ENCODE data around the gene NECTIN2.

Gene NECTIN2

DNA sequence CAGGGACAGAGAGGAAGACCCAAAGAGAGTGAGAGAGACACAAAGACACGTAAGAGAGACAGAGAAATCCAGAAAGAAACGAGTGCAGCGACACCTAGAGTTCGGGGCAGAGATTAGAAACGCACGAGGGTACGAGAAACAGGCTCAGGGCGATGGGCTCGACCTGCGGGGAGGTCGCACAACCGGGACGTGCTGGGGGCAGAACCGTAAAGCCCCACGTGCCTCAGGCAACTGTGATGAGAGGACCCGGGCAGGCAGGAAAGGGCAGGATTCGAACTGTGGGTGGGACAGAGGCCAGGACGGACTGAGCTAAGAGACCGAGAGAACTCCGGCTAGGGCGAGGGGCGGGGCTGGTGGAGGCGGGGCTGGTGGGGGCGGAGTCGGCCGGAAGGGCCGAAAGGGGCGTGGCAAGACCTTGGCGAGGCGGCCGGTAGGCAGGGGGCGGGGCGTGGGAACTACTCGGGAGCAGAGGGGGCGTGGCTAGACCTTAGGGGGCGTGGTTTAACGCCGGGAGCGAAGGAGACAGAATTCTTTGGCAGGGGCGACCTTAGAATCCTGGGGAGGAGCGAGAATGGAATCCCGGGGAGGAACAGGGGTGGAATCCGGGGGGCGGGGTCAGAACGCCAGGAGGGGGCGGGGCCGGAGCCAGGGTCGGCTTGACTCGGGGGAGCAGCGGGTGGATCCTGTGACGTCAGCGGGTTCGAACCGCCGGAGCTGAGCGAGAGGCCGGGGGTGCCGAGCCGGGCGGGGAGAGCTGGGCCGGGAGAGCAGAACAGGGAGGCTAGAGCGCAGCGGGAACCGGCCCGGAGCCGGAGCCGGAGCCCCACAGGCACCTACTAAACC lies at the start of gene NECTIN2:
Gene NECTIN2, plus strand, starts transcription at position 686 of the 843 bp plus-strand sequence. CDS start 229 bp downstream, outside the sequence.
- peak; percentile 98 for DNase-seq

DNA sequence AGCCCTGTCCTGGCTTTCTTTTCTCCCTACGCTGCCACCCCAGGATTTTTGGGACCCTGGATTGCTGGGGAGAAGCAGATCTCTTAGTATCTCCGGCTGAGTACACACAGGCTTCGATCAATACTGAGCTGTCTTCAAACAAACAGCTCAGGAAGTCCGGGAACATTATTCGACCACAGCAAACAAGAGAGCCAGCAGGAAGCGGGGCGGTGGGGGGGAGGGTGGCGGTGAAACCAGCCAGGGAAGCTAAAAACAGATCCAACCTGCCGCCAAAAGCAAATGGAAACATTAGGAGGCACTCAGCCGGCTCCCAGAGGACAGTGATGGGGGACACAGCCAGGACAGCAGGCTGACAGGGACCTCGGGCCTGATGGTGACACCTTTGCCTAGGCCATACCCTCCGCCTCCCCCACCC lies 49.4 kb upstream of the NECTIN2 start:
- DNase-seq: no peak

DNA sequence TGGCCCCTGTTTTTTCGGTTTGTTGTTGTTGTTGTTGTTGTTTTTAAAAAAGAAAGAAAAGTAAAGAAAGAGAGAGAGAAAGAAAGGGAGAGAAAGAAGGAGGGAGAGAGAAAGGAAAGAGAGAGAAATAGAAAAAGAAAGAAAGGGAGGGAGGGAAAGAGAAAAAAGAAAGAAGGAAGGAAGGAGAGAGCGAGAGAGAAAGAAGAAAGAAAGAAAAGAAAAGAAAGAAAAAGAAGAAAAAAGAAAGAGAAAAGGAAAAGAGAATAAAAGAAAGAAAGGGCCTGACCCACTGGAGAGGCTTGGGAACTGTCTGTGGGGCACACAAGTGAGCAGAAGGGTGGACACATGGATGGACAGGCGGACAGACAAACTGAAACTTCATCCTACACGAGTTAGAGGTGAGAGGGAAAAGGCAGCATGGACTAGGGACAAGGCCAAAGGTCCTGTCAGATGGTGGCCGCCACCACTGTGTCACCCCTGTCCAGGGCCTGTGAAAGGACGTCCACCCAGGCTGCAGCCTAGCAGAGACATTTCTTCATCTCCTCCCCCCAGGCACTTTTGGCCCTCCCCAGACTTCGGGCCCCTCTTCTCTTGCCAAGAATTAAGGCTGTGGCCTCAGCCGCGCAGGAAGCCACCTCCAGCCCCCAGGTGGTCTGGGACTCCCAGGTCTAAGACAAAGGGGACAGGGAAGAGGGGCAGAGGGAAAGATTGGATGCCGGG lies 46.3 kb upstream of the NECTIN2 start:
- no peak for DNase-seq

DNA sequence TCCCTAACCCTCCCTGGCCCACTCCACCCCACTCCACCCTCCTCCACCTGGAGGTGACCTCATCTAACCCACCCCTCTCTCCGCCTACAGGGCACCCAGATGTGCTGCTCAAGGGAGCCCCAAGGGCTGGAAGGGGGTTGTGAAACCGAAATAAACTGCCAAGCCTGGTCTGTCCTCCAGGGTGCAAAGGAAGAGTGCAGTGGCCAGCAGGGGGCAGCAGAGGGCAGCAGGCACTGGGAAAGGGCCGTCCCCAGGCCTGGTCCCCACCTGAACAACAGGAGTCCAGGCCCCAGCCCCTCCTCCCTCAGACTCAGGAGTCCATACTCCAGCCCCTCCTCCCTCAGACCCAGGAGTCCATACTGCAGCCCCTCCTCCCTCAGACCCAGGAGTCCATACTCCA lies 45.6 kb upstream of the NECTIN2 start:
- DNase-seq: peak; percentile 90

DNA sequence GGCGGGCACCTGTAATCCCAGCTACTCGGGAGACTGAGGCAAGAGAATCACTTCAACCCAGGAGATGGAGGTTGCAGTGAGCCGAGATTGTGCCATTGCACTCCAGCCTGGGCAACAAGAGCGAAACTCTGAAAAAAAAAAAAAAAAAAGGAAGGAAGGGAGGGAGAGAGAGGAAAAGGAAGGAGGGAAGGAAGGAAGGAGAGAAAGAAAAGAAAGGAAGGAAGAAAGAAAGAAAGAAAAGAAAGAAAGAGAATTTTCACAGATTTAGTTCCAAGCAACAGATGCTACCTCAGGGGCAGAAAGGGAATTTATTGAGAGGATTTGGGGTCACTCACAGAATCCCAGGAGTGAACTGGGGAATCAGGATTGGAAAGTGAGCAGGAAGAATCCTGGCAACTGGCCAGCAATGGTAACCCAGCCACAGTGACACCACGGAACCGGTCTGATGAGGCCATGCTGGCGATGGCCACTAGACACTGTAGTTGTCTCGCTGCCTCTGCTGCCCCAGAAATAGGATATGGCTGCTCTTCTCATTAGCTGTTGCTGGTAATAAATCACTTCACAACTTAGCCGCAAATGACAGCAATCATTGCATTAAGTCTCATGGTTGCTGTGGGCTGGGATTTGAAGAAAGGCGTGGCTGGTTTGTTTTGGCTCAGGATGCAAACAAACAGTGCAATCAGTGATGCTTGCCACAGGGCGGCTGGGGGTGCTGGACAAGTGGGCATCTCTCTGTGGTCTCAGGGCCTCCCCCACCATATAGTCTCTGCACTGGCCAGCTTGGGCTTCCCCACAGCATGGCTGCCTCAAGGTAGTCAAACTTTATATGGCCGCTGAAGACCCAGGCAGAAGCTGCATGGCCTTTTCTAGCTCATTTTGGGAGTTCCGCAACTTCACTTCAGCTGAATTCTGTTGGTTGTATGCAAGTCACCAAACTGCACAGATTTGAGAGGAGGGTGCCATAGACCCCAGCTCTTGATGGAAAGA lies 42.4 kb upstream of the NECTIN2 start:
- DNase-seq: no peak

DNA sequence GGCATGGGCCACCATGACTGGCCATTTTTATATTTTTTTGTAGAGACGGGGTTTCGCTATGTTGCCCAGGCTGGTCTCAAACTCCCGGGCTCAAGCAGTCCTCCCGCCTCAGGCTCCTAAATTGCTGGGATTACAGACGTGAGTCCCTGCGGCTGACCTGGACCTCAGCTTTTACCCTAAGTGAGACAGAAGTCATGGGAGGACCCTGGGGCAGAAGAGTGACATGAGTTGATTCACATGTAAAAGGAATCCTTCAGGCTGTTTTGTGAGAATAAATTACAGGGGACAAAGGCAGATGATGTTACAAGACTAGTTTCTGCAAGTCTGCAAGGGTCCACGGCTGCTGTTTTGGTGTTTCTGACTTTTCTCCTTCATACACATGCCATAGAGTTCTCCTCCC lies 39.8 kb upstream of the NECTIN2 start:
- no peak for DNase-seq

DNA sequence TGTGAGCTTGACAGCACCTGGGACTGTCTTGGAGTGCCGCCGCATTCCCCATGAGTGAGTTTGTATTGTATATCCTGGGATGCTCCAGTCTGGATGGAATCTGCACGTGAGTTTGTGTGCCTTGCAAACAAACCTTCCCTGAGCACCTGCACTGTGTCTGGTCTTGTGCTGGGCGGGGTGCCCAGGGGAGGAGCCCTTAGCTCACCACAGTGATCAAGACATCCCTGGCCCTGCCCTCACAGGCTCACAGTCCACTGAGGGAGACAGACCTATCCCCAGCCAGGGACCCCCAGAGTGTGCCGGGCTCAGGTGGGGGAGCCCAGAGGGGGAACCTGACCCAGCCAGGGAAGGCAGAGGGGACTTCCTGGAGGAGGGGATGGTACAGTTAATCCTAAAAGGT lies 38.9 kb upstream of the NECTIN2 start:
- peak; percentile 24 for DNase-seq

DNA sequence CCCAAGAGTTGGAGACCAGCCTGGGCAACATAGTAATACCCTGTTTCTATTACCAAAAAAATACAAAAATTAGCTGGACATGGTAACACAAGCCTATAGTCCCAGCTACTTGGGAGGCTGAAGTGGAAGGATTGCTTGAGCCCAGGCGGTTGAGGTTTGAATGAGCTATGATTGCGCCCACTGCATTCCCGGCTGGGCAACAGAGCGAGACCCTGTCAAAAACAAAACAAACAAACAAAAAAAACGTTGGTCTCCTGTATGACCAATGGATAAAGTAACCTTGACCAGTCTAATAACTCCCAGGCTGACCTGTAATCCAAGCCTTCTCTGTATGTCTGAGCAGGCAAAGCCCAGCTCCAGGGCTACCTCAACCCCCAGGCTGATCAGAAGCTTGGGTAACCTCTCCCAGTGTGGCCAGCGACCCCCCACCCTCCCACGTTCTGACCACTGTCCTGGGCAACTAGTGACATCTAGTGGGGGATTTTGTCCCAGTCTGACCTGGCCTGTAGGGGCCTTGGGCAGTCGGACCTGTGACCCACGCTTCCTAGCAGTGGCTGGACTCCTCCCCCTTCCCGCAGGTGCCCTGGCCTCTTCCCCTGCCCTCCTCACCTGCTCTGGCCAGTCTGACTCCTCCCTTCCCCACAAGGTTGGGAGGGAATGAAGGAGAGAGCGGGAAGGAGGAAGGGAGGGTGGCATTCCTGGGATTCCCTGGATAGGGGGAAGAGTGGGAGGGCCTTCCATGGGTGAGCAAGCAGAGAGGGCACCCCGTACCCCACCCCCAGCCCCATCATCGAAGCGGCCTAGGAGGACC lies 38.2 kb upstream of the NECTIN2 start:
- no peak for DNase-seq

DNA sequence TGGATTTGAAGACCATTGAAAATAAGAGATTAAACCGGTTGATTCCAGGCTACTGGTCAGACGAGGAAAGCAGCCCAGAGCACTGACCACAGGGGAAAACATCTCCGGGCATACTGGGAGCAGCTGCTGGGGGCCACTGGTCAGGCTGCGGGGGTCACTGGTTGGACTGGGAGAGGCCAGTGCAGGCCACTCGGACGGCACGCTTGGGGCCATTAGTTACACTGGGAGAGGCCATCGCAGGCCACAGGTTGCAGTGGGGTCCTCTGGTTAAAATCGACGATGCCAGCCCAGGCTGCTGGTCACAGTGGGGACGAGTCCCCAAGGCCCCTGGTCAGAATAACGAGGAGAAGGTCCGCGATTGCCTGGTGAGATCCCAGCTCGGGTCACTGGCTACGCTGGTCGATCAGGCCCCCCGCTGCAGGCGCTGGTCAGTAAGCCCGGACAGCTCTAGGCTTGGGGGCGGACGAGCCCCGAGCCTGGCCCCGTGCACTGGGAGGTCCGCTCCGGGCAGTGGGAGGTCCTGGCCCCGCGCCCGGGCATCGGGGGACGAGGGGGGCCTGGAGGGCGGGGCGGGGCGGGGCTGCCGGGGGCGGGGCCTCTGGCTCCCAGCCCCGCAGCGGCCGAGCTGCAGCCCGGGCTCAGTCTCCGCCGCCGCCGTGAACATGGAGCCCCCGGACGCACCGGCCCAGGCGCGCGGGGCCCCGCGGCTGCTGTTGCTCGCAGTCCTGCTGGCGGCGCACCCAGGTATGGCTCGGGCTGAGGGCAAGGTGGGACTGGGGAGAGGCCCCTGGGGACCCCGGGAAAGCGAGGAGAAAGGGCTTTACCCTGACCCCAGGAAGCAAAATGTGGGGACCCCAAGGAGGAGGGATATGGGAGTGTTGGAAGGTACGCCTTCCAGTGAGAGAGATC lies 37.4 kb upstream of the NECTIN2 start, which contains the start of gene BCAM:
Gene BCAM, plus strand, starts transcription at position 641 of the 909 bp plus-strand sequence. Its CDS starts 22 bp downstream, at position 663.
- peak; percentile 60 for DNase-seq

DNA sequence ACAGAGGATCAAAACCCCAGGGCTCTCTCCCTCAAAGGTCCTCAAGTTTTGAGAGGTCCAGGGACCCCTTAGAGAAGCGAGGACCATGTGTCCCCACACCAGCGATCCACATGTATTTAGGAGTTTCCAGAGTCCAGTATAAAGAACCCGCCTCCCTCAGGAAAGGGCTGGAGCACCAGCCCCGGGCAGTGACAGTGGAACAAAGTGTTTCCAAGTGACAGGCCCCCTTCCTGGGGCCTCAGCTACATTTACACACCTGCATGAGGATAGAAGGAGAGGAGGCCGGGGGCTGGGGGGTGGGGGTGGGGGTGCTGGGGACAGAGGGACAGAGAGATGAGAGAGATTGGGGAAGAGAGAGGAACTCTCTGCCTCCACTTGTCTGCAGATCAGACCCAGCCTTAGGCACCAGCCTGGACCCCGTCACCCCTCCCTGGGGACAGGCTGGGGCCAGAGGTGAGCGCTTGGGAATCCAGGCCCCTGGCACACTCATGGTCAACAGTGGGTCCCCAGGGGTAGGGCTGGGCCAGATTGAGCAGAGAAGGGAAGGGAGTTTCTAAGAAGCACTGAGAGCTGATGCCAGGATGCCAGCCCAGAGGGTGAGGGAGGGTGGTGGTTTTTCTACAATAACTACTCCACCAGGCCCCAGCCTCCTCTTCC lies 36.4 kb upstream of the NECTIN2 start:
- DNase-seq: no peak

DNA sequence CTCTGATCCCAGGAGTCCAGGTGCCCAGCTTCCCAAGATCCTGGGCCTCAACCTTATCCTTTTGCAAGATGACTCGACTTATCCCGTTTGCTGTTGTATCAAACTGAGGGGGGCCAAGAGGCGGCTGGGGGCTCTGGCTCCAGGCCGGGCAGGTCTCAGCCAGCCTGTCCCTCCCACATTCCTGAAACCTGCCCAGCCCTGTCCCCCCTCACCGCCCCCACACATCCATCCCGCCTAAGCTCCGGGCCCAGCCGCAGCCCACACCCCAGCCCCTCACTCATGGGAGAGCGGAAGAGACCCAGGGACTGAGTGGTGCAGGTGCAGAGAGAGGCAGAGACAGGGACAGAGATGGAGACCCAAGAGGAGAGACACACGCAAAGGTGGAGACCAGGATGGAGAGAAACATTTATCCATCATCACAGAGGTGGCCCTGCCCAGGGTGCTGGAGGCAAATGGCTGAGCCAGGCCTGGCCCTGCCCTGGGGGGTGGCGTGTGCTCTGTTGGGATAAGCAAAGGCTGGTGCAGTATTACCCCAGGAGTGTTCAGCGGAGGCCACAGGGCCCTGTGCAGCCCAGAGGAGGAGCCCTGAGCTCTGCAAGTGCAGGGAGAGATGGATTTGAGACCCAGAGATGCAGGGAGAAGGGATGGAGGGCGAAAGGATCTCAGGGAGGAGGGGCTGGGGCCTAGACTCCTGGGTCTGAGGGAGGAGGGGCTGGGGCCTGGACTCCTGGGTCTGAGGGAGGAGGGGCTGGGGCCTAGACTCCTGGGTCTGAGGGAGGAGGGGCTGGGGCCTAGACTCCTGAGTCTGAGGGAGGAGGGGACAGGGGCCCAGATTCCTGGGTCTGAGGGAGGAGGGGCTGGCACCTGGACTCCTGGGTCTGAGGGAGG lies 35.6 kb upstream of the NECTIN2 start:
- DNase-seq: peak; percentile 22

DNA sequence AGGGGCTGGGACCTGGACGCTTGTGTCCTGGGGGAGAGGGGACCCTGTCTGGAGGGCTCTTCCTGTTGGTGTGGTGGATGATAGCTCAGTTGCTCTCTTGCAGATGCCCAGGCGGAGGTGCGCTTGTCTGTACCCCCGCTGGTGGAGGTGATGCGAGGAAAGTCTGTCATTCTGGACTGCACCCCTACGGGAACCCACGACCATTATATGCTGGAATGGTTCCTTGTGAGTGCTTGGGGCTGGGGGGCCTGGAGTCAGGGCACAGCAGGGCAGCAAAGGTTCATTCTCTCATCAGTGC lies 35.0 kb upstream of the NECTIN2 start:
- no peak for DNase-seq

DNA sequence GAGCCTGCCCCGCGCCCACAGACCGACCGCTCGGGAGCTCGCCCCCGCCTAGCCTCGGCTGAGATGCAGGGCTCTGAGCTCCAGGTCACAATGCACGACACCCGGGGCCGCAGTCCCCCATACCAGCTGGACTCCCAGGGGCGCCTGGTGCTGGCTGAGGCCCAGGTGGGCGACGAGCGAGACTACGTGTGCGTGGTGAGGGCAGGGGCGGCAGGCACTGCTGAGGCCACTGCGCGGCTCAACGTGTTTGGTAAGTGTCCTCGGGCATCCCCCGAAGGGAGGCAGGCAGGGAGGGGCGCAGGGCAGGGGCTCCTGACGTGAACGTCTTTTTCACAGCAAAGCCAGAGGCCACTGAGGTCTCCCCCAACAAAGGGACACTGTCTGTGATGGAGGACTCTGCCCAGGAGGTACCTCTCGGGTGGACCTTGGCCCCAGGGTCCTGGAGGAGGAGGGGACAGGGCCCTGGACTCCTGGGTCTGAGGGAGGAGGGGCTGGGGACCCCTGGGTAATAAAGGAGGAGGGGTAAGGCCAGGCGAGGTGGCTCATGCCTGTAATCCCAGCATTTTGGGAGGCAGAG lies 33.9 kb upstream of the NECTIN2 start:
- no peak for DNase-seq

DNA sequence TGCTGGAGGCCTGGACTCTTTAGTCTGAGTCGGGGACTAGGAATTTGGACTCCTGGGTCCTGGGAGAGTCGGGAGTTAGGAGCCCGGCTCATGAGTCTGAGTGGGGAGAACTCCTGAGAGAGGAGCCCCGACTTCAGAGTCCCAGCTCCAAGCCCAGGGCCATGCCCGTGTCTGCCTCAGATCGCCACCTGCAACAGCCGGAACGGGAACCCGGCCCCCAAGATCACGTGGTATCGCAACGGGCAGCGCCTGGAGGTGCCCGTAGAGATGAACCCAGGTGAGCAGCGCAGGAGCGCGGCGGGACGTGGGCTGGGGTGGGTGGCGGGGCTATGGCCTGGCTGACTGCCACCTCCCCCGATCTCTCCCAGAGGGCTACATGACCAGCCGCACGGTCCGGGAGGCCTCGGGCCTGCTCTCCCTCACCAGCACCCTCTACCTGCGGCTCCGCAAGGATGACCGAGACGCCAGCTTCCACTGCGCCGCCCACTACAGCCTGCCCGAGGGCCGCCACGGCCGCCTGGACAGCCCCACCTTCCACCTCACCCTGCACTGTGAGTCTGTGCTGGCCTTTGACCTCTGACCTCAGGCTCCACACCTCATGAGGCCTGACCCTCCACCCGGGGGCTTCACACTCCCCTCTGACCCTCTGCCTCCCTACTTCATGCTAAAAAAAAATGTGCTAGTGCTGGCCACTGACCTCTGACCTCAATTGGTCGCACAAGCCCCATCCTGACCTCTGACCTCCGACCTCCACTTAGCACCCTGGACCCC lies 32.8 kb upstream of the NECTIN2 start:
- DNase-seq: no peak

DNA sequence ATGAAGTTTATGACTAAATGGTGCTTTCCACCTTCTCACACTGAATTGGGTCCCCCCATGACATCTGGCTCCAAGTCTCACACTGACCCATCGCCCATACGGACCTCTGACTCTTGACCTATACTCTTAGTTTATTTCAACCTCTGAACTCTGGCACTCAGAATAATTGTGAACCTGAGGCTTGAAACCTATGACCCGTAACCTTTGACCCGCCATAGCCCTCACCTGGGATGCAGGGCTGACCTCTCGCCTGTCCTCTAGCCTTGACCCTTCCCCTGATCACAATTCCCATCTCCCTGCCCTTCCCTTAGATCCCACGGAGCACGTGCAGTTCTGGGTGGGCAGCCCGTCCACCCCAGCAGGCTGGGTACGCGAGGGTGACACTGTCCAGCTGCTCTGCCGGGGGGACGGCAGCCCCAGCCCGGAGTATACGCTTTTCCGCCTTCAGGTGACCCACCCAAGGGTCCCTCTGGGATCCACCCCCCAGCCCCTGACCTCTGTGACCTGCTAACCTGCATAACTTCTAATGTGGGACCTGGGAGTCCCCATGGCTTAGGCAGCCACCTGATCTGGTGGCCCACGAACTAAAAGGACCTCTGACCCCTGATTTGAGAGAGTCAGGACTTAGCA lies 32.1 kb upstream of the NECTIN2 start:
- DNase-seq: no peak

DNA sequence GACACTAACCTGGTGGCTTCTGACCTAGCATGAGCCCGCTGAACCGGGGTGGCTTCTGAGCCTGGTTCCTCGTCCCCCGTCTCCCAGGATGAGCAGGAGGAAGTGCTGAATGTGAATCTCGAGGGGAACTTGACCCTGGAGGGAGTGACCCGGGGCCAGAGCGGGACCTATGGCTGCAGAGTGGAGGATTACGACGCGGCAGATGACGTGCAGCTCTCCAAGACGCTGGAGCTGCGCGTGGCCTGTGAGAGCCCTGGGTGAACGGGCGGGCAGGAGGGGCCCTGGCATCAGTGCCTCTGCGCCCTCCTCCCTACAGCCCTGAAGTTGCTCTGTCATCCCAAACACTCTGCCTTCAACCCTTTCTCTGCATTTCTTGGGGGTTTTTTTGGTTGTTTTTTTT lies 31.6 kb upstream of the NECTIN2 start:
- DNase-seq: no peak

DNA sequence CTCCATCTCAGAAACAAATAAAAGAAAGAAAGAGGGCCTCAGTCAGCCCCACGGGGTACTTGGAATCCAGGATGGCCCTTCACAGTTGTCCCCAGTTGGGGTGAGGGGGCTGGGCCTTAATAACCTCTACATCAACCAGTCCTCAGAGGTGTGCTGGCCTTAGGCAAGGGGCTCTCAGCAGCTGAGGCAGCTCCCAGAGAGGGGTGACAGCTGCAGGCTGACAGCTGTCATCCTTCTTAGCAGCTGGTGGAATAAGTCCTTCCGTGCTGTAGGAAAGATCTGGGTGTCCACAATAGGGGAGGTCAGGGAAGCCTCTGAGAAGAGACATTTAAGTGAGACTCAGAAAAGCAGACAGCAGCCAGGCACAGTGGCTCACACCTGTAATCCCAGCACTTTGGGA lies 29.8 kb upstream of the NECTIN2 start:
- no peak for DNase-seq
